ENCODE results near the gene MED29. TPM values are rescaled to one million over a fixed set of nuclear protein-coding genes. Genes with fewer than 3 reads are reported as not detected.

MED29 gene
- total and polyA plus RNA-seq, 3 donors from 2014 or later = 38.9 to 53.5 (median 46.1) TPM

DNA sequence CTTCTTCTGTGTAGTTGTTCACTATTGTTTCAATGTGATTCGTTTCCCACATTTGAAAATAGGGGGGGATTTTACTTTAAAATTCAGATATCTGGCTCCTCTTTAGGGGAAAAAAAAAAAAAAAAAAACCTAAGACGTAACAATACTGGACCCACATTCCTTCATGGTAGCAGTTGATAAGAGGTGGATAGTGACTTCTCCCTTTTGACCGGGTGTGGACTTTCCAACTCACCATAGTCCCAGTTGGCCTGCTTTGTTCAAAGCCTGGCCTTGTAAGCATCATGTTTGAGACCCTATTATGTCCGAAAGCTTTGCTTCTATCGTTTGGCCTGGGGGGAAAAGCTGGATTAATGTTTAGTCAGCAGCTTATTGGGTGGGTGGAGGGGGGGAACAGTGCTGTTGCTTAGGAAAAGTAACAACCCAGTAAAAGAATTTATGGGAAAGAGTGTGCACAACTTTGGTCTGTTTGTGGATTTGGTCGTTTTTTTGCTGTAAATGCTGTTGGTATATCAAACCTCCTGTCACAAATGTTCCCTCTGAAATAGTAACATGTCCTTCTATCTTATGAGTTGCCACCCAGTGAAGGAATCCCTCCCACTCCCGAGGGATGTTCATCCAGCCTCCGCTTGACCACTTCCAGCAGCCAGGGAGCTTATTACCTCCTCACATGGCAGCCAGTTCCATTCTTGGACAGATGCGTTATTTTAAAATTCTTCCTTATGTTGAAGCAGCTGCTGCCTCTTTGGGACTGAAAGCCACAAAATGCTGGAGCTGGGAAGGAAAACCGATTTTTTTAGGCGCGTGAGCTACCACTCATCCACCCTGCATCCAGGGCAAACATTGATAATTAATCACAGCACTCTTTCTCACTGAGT lies 38.6 kb upstream of the MED29 start:
- intact Hi-C loops (cut with DNase I; ENCODE audit: low total_unique reads) = no loop called here
- 55 to 60% methylated on average over 12 of the region's 12 CpGs for WGBS, 2 donors
- no peaks in the 10 kb centered on the region for H3K27me3 ChIP-seq
- peaks cover 25% of the 10 kb centered on the region for H3K4me1 ChIP-seq
- peak; percentile 49 for DNase-seq
- no peak for TF ChIP-seq POLR2A (IDR thresholded peaks at IDR 0.05)
- TF ChIP-seq, protein P1, sequence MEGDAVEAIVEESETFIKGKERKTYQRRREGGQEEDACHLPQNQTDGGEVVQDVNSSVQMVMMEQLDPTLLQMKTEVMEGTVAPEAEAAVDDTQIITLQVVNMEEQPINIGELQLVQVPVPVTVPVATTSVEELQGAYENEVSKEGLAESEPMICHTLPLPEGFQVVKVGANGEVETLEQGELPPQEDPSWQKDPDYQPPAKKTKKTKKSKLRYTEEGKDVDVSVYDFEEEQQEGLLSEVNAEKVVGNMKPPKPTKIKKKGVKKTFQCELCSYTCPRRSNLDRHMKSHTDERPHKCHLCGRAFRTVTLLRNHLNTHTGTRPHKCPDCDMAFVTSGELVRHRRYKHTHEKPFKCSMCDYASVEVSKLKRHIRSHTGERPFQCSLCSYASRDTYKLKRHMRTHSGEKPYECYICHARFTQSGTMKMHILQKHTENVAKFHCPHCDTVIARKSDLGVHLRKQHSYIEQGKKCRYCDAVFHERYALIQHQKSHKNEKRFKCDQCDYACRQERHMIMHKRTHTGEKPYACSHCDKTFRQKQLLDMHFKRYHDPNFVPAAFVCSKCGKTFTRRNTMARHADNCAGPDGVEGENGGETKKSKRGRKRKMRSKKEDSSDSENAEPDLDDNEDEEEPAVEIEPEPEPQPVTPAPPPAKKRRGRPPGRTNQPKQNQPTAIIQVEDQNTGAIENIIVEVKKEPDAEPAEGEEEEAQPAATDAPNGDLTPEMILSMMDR (IDR thresholded peaks at IDR 0.05) = no peak
- H3K4me3 ChIP-seq = no peak overlapping the region
- no peak overlapping the region for H3K27ac ChIP-seq
- no peaks in the 10 kb centered on the region for H3K36me3 ChIP-seq (ENCODE audit: low read depth, missing control alignments)
- H3K9me3 ChIP-seq = no peaks in the 10 kb centered on the region

DNA sequence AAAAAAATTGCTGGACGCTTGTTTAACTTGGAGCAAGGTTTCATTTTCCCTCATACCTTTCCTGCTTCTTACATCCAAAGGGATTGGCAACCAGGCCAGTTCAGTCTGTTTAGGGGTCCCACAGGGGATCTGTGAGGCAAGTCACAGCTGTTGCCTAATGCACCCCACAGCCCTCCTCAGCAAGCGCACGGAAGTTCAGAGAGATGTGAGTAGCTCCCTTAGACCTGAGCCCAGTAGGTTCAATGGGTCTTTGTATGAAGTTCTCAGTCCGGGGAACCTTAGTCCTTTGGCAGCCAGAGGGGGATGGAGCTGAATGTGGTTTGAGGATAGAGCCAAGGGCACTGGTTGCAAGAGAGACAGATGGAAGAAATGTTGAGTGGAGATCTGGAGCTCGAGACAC lies 35.9 kb upstream of the MED29 start:
- 93 to 96% methylated on average over 5 of the region's 5 CpGs for WGBS, 2 donors

DNA sequence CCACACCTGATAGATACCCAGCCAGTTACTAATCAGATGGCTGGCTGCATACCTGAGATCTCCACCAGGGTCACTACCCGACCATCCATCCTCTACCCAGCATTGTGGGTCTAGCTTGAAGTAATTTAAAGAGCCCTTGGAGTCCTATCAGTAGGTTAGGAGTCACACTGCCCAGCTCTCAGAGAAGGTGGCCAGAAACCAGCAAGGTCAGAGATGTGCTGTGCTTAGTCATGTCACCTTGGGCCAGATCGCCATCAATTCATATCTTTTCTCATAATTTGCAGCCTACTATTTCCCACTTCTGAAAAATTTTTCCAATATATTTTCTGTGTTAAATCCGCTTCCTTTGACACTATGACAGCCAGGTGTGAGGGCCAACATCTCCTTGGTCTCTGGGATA lies 35.1 kb upstream of the MED29 start:
- H3K36me3 ChIP-seq (ENCODE audit: low read depth, missing control alignments) = no peaks in the 10 kb centered on the region
- H3K4me1 ChIP-seq = peaks cover 14% of the 10 kb centered on the region
- no peaks in the 10 kb centered on the region for H3K9me3 ChIP-seq
- H3K27me3 ChIP-seq = no peaks in the 10 kb centered on the region
- H3K27ac ChIP-seq = no peak overlapping the region
- intact Hi-C loops (cut with DNase I; ENCODE audit: low total_unique reads) = no loop called here
- no peak overlapping the region for H3K4me3 ChIP-seq
- TF ChIP-seq, protein P1 (IDR thresholded peaks at IDR 0.05) = no peak
- 80 to 90% methylated on average over 3 of the region's 3 CpGs for WGBS, 2 donors
- no peak for DNase-seq

More for the DNA sequence above, 35.9 kb upstream of the MED29 start:
- no peak for DNase-seq
- Histone ChIP-seq H3K4me3 (no peak overlapping the region), H3K27me3 (no peaks in the 10 kb centered on the region), H3K9me3 (no peaks in the 10 kb centered on the region), H3K4me1 (peaks cover 14% of the 10 kb centered on the region), H3K27ac (no peak overlapping the region), H3K36me3 (ENCODE audit: low read depth, missing control alignments) (no peaks in the 10 kb centered on the region)
- TF ChIP-seq, protein P1 (IDR thresholded peaks at IDR 0.05) = no peak
- intact Hi-C loops (cut with DNase I; ENCODE audit: low total_unique reads) = no loop called here

DNA sequence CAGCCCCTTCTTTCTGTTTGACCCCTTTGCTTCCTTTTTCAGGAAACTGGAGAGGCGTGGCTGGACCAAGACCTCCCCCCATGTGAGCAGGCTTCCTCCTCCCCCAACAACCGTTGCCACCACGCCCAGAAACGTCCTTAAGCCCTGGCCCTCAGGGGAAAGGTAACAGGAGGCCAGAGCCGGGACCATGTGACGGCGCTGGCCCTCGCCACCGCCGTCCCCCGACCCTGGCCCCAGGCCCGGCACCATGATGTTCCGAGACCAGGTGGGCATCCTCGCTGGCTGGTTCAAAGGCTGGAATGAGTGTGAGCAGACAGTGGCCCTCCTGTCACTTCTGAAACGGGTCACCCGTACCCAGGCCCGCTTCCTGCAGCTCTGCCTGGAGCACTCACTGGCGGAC lies 34.5 kb upstream of the MED29 start:
- Histone ChIP-seq H3K4me3 (no peak overlapping the region), H3K27ac (no peak overlapping the region), H3K4me1 (peaks cover 9% of the 10 kb centered on the region), H3K27me3 (no peaks in the 10 kb centered on the region), H3K36me3 (ENCODE audit: low read depth, missing control alignments) (no peaks in the 10 kb centered on the region), H3K9me3 (no peaks in the 10 kb centered on the region)
- TF ChIP-seq, protein P1 (IDR thresholded peaks at IDR 0.05) = no peak
- no peak for DNase-seq
- 81 to 92% methylated on average over 13 to 18 of the region's 18 CpGs for WGBS, 2 donors
- intact Hi-C loops (cut with DNase I; ENCODE audit: low total_unique reads) = no loop called here

DNA sequence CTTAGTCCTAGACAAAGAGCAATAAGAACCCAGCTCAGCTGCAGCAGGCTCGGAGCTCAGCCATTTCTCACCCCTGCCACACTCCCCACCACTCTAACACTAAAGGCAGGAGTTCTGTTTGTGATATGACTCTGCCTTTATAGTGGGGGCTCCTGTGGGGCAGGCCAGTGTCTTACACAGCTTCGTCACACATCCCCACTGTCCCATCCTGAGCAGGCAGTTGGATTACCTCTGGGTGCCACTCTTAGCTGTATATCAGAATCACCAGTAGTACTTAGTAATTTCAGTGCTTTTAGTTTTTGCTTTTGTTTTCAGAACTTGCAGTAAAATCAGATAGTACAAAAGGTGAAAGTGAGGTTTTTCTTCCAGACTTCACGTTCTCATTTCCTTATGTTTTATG lies 32.2 kb upstream of the MED29 start:
- Histone ChIP-seq H3K4me3 (no peak overlapping the region), H3K27me3 (no peaks in the 10 kb centered on the region), H3K4me1 (peaks cover 12% of the 10 kb centered on the region), H3K36me3 (ENCODE audit: low read depth, missing control alignments) (no peaks in the 10 kb centered on the region), H3K27ac (no peak overlapping the region), H3K9me3 (no peaks in the 10 kb centered on the region)
- DNase-seq = no peak
- intact Hi-C loops (cut with DNase I; ENCODE audit: low total_unique reads) = no loop called here
- WGBS, 2 donors = 93 to 94% methylated on average over 3 of the region's 3 CpGs
- no peak for TF ChIP-seq POLR2A (IDR thresholded peaks at IDR 0.05)
- TF ChIP-seq, protein P1 (IDR thresholded peaks at IDR 0.05) = no peak

Measured in testis (tissue), 3 donors.